HG03280 (cell line): ENCODE results near the gene MAP2K3.

Experiments used
- ATAC-seq: cut with Tn5 transposase; IDR thresholded peaks from one replicate; pipeline ENCODE4 v1.9.1; 2021; ENCODE audit warnings: mild to moderate bottlenecking, moderate library complexity; ENCODE audit not compliant: unreplicated experiment

The MAP2K3 gene

GRCh38 chr17:21252796-21253645 lies 31.5 kb upstream of the MAP2K3 start, which contains the start of gene NATD1:
Gene NATD1, minus strand, starts transcription at chr17:21253410. Its CDS starts 146 bp downstream, at chr17:21253264.
- ATAC-seq = peak; percentile 74

- ATAC-seq = no peak
Measured at GRCh38 chr17:21253646-21254441, 30.7 kb upstream of the MAP2K3 start.

GRCh38 chr17:21258593-21258992 lies 25.9 kb upstream of the MAP2K3 start:
- no peak for ATAC-seq

- ATAC-seq = no peak
Measured at GRCh38 chr17:21262259-21262993, 22.1 kb upstream of the MAP2K3 start.

DNA sequence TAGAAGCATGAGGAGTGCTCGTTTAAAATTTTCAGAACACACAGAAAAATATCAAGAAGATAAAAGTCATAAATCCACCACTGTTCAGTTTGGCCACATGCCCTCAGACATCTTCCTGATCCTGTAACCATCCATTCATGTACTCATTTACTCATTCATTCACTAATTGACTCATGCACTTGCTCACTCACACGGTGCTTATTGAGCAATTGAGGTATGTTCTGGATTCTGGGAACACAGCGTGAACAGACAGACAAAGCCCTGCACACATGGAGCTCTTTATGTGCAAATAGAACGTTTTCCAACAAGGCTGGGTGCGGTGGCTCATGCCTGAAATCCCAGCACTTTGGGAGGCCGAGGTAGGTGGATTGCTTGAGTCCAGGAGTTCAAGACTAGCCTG lies 21.1 kb upstream of the MAP2K3 start:
- no peak for ATAC-seq

GRCh38 chr17:21268596-21269188 lies 15.8 kb upstream of the MAP2K3 start:
- no peak for ATAC-seq

GRCh38 chr17:21269394-21269793 lies 15.1 kb upstream of the MAP2K3 start:
- no peak for ATAC-seq

- no peak for ATAC-seq
Measured at GRCh38 chr17:21271454-21272183, 12.9 kb upstream of the MAP2K3 start.

DNA sequence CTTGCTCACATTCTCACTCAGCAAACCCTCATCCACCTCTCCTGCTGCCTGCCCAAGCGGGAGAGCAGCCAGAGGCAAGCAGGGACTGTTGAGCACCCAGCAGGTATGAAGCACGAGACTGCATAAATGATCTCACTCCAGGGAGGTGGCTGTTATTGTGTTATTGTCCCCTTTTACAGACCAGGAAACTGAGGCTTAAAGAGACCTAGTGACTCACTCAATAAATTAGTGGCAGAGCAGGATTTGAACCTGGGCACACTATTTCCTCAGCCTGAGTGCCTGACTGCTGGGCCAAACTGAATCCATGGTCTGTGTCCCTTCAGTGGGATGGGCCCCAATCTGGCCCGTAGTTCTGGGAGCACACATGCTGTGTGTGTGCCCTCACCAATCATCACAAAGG lies 12.3 kb upstream of the MAP2K3 start:
- no peak for ATAC-seq

GRCh38 chr17:21272881-21273792 lies 11.4 kb upstream of the MAP2K3 start:
- ATAC-seq = no peak

GRCh38 chr17:21275047-21275578 lies 9.4 kb upstream of the MAP2K3 start:
- ATAC-seq = no peak

DNA sequence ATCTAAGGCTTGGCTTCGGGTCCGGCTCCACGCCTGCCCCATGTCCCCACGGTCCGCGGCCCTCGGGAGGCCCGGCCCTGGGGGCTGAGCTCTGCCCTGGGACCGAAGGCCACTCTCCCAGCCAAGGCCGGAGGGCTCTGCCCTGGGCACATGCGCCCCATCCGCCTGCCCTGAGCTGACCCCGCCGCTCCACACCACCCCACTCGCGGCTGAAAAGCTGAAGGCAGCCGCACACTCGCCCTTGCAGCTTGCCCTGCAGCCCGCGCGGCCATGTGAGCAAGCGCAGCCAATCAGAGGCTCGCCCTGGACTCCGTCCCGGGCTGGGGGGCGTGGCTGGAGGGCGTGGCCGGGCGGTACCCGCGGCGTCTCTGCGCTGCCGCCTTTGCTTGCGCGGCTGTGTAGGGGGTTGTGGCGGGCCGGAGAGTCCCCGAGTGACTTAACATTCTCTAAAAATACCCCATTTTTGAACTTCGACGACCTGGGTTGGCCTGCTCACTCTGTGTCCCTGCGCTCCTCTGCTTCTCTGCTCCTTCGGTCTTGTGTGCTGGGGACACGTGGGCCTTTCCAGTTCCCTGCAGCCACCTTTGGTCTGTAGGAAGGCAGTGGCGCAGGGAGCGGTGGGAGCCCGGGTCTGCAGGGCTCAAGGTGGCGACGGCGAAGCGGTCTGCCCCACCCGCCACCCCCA lies 8.8 kb upstream of the MAP2K3 start:
- peak; percentile 97 for ATAC-seq

- ATAC-seq = peak; percentile 3
Measured at GRCh38 chr17:21276264-21276588, 8.3 kb upstream of the MAP2K3 start.

GRCh38 chr17:21277332-21277731 lies 7.2 kb upstream of the MAP2K3 start:
- no peak for ATAC-seq

DNA sequence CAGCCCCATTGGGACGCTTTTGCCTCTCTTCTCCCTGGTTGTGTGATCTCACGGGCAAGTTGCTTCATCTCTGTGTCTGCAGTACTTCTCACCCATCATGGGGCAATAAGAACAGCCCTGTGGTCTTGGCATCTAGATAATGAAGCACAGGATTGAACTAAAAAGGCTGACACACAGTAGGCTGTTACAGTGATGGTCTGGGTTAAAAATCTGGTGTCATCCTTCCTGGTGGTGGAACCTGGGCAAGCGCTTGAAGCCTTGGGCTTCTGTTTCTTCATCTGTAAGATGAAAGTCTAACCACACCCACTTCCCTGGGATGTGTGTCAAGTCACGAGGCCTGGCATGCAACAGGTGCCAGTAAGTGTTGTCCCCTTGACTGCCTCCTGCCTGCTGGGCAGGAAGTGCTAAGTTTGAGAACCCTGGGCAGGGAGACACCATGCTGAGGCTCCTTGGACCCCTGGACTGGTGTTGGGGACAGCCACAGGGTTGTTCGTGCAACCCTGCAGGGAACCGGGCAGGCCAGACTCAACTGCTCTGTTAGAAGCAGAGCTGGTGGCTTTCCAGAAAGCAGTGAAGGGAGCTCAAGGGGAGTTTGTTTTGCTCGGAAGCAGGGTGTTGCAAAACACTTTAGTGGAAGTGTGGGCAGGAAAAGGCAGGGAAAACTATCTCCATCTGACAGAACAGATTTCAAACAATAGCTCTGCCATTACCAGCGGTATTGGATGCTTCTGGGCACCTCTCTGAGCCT lies 5.9 kb upstream of the MAP2K3 start:
- ATAC-seq = no peak

DNA sequence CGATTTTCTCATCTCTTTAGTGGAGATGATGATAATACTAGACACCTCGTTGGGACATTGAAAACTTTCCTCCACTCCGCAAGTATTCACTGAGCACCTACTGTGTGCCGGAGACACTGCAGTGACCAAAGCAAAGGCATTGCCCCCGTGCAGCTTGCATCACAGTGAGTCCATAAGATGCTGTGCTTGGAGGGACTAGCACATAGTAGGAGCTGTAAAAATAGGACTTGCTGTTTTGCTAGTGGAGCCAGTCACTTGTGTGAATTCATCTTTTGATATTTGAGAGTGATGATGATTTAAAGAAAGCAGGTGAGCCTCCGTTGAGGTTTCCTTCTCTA lies 5.3 kb upstream of the MAP2K3 start:
- ATAC-seq = no peak

GRCh38 chr17:21279582-21279981 lies 4.9 kb upstream of the MAP2K3 start:
- ATAC-seq = no peak

DNA sequence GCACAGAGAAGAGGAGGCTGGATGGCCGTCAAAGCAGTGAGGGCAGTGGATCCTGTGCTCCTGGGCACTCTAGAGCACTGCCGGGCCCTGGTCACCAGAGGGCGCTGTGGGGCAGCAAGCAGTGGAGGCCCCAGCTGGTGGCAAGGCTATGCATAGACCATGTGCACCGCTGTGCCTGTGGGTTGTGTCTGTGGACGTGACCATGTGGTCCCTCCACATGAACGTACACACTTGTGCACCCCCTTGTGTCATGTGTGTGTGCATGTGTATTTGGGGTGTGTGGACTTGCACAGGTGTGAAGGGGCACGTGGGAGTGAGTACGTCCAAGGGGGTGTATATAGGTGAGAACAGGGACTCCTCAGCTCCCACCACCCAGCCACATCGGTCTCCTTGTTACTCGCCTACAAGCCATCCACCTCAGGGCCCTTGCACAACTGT lies 4.4 kb upstream of the MAP2K3 start:
- no peak for ATAC-seq
